PC-3 (cell line): Measurements from ENCODE around the gene LIN52. TPM values are rescaled to one million over a fixed set of nuclear protein-coding genes. Genes with fewer than 3 reads are reported as not detected.
"Not testable (repeated sequence)": the region's sequence is repeated elsewhere in the genome, so short reads cannot be mapped to it uniquely, and the experiment has no call there.

Experiments used
- ATAC-seq: fragments of 200-7000 bp; cut with Tn5 transposase; 2 replicates; pipeline ENCODE4 v1.9.1; 2020; ENCODE audit warnings: mild to moderate bottlenecking, moderate library complexity
- BruUV-seq: library from RNA; stranded (reverse); fragments of 400-500 nt; replicated peaks from 2 replicates; lab custom pipeline; 2021; lab: Mats Ljungman, UMichigan
- CTCF ChIA-PET: fragments of 300-600 bp; sonication (Branson Sonifier 250); formaldehyde crosslinking; loops from one replicate; lab custom pipeline; 2022; ENCODE audit warnings: antibody characterized with exemption; lab: Charles Lee
- POLR2A ChIA-PET: fragments of 300-600 bp; sonication (Branson Sonifier 250); formaldehyde crosslinking; loops from one replicate; lab custom pipeline; 2022; ENCODE audit warnings: antibody characterized with exemption; ENCODE audit not compliant: unreplicated experiment; lab: Charles Lee
- DNase-seq: peaks from one replicate; pipeline ENCODE4 v3.0.0-alpha.2; 2015
- H2AFZ ChIP-seq: fragments of 300-600 bp; sonication (generic); 2 replicates; pipeline ENCODE4 v1.6.0; 2016; ENCODE audit warnings: antibody characterized with exemption, low read length
- H3F3A ChIP-seq: fragments of 300-600 bp; sonication (generic); one replicate; pipeline ENCODE4 v1.6.0; 2017; ENCODE audit warnings: antibody characterized with exemption, low read length, control low read depth, mild to moderate bottlenecking; ENCODE audit not compliant: unreplicated experiment
- H3K27ac ChIP-seq: fragments of 300-600 bp; sonication (generic); 2 replicates; pipeline ENCODE4 v1.5.1; 2016; ENCODE audit warnings: mild to moderate bottlenecking, low read length
- H3K27me3 ChIP-seq: fragments of 300-600 bp; sonication (generic); 2 replicates; pipeline ENCODE4 v1.6.1; 2016; ENCODE audit warnings: low read length, mixed read lengths
- H3K36me3 ChIP-seq: fragments of 300-600 bp; sonication (generic); 2 replicates; pipeline ENCODE4 v1.6.1; 2016; ENCODE audit warnings: low read depth, mixed run types, low read length, mixed read lengths
- H3K4me1 ChIP-seq: fragments of 300-600 bp; sonication (generic); 2 replicates; pipeline ENCODE4 v1.5.1; 2016; ENCODE audit warnings: low read length; ENCODE audit not compliant: insufficient read depth
- H3K4me2 ChIP-seq: fragments of 300-600 bp; sonication (generic); 2 replicates; pipeline ENCODE4 v1.6.0; 2016; ENCODE audit warnings: low read length
- H3K4me3 ChIP-seq: fragments of 300-600 bp; sonication (generic); 2 replicates; pipeline ENCODE4 v1.5.1; 2016; ENCODE audit warnings: mild to moderate bottlenecking, low read length, mixed read lengths
- H3K79me2 ChIP-seq: fragments of 300-600 bp; sonication (generic); 2 replicates; pipeline ENCODE4 v1.6.1; 2017; ENCODE audit warnings: low read length, mixed read lengths
- H3K9ac ChIP-seq: fragments of 300-600 bp; sonication (generic); 2 replicates; pipeline ENCODE4 v1.6.0; 2016; ENCODE audit warnings: mild to moderate bottlenecking, low read length
- H3K9me2 ChIP-seq: fragments of 300-600 bp; sonication (generic); replicated peaks from 2 replicates; pipeline ENCODE4 v1.6.1; 2016; ENCODE audit warnings: mixed run types, low read length, mixed read lengths
- H3K9me3 ChIP-seq: fragments of 300-600 bp; sonication (generic); 2 replicates; pipeline ENCODE4 v1.6.1; 2016; ENCODE audit warnings: low read length, mixed read lengths
- H4K20me1 ChIP-seq: fragments of 300-600 bp; sonication (generic); 2 replicates; pipeline ENCODE4 v1.6.1; 2016; ENCODE audit warnings: low read length, mixed read lengths
- CTCF ChIP-seq: fragments of 300-600 bp; sonication (generic); conservative IDR thresholded peaks from 2 replicates; pipeline ENCODE4 v1.5.1; 2017; ENCODE audit warnings: antibody characterized with exemption, low read depth, mild to moderate bottlenecking, low read length
- EZH2 ChIP-seq: fragments of 300-600 bp; sonication (generic); IDR thresholded peaks from one replicate; pipeline ENCODE4 v1.6.1; 2017; ENCODE audit warnings: antibody characterized with exemption, mild to moderate bottlenecking, low read length; ENCODE audit not compliant: unreplicated experiment
- EZH2phosphoT487 ChIP-seq: fragments of 300-600 bp; sonication (generic); IDR thresholded peaks from 2 replicates; pipeline ENCODE4 v1.6.1; 2018; ENCODE audit warnings: mild to moderate bottlenecking, antibody characterized with exemption, low read length, borderline replicate concordance
- intact Hi-C: fragments of 100-400 bp; cut with micrococcal nuclease; formaldehyde crosslinking; loops from 2 replicates; pipeline ENCODE4 v1.9.0; 2023
- total RNA-seq: library from RNA; depleted of rRNA; stranded (reverse); fragments of >200 nt; gene quantifications from 2 replicates; pipeline ENCODE4 v1.2.3, GENCODE V29; 2014

The LIN52 gene
- total RNA-seq, 1 experiment from 2014 or later: 8.4 TPM

DNA sequence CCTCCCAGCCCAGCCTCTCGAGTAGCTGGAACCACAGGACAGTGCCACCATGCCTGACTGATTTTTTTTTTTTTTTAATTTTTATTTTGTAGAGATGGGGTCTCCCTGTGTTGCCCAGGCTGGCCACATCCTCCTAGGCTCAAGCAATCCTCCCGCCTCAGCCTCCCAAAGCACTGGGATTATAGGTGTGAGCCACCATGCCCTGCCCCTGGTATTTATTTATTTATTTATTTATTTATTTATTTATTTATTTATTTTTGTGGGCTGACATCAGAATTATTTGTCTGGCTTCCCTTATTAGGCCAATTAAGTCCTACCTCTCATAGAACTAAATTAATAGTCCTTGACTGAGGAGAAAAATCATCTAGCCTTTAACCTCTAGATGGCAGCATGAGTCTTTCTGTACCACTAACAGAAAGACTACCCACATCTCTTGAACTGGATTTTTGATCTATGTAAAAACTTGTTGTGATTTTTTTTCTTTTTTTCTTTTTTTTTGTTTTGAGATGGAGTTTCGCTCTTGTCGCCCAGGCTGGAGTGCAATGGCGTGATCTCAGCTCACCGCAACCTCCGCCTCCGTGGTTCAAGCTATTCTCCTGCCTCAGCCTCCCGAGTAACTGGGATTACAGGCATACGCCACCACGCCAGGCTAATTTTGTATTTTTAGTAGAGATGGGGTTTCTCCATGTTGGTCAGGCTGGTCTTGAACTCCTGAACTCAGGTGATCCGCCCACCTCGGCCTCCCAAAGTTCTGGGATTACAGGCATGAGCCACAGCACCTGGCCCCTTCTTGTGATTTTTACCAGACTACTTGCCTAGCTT is 26.9 kb downstream of the LIN52 start:
- H3K4me3 ChIP-seq, BruUV-seq, H3K9me2 ChIP-seq, CTCF ChIA-PET, H2AFZ ChIP-seq, H4K20me1 ChIP-seq, H3F3A ChIP-seq, H3K36me3 ChIP-seq, H3K79me2 ChIP-seq, H3K9me3 ChIP-seq, H3K9ac ChIP-seq, H3K27ac ChIP-seq, H3K4me2 ChIP-seq, H3K27me3 ChIP-seq, POLR2A ChIA-PET, H3K4me1 ChIP-seq: not testable (repeated sequence)
- intact Hi-C loops: loop anchor here (1.0 kb wide), 1 partner anchor 140 kb away; no protein-coding TSS in a partner anchor
- TF ChIP-seq CTCF: peak; percentile 57
- DNase-seq (peak; percentile 65), ATAC-seq (peak; percentile 83)

DNA sequence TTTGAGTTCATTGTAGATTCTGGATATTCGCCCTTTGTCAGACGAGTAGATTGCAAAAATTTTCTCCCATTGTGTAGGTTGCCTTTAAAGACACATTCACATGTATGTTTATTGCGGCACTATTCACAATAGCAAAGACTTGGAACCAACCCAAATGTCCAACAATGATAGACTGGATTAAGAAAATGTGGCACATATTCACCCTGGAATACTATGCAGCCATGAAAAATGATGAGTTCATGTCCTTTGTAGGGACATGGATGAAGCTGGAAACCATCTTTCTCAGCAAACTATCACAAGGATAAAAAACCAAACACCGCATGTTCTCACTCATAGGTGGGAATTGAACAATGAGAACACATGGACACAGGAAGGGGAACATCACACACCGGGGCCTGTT is 40.7 kb downstream of the LIN52 start:
- BruUV-seq, H3K27ac ChIP-seq, H3K4me3 ChIP-seq, H3K79me2 ChIP-seq, ATAC-seq, CTCF ChIA-PET, H3K9ac ChIP-seq, H4K20me1 ChIP-seq, intact Hi-C loops, H3F3A ChIP-seq, H2AFZ ChIP-seq, H3K9me2 ChIP-seq, H3K9me3 ChIP-seq, H3K4me1 ChIP-seq, H3K4me2 ChIP-seq, H3K36me3 ChIP-seq, POLR2A ChIA-PET, H3K27me3 ChIP-seq, DNase-seq: not testable (repeated sequence)

DNA sequence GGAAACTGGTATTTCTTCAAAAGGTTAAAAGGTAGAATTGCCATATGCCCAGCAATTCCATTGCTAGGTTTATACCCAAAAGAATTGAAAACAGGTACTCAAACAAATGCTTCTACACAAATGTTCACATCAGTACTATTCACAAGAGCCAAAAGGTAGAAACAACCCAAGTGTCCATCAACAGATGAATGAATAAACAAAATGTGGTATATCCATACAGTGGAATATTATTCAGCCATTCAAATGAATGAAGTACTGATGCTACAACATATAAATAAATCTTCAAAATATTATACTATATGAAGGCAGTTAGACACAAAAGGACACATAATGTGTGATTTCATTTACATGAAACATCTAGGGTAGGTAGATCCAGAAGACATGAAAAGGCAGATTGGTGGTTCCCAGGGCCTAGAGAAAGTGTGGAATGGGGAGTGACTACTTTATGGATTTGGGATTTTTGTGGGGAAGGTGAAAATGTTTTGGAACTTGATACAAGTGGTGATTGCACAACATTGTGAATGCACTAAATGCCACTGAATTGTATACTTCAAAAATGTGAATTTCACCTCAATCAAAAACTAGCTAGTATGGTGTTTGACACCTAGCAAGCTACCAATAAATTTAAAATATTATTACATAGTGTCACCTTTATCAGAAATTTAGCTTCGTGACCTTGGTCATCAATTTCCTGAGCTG is 41.7 kb downstream of the LIN52 start:
- no peak for DNase-seq
- H2AFZ ChIP-seq: no peak overlapping the region

More for the DNA sequence above, 41.7 kb downstream of the LIN52 start:
- ATAC-seq: no peak
- no peaks in the 10 kb centered on the region for H4K20me1 ChIP-seq
- H3K36me3 ChIP-seq: no peaks in the 10 kb centered on the region
- H3K79me2 ChIP-seq: no peaks in the 10 kb centered on the region
- H3K9me3 ChIP-seq: no peaks in the 10 kb centered on the region
- no peak overlapping the region for H3K4me3 ChIP-seq
- intact Hi-C loops: no loop called here
- H3K27ac ChIP-seq: no peak overlapping the region
- H3K4me2 ChIP-seq: no peak overlapping the region
- TF ChIP-seq CTCF: no peak
- TF ChIP-seq EZH2: no peak
- no peak for TF ChIP-seq EZH2phosphoT487
- ChIA-PET CTCF (no interaction called here), POLR2A (interaction anchor here (0.6 kb wide), 1 partner anchor 17 kb away, joined by 7 read pairs; no protein-coding TSS in a partner anchor)
- no TSS peak for BruUV-seq
- no peaks in the 10 kb centered on the region for H3K4me1 ChIP-seq
- H3K9me2 ChIP-seq: no peaks in the 10 kb centered on the region
- no peaks in the 10 kb centered on the region for H3K27me3 ChIP-seq
- no peaks in the 10 kb centered on the region for H3F3A ChIP-seq
- H3K9ac ChIP-seq: no peak overlapping the region
